Testis (tissue), 3 donors: Measurements from ENCODE around the gene ZFPM1. TPM values are rescaled to one million over a fixed set of nuclear protein-coding genes. Genes with fewer than 3 reads are reported as not detected.

Source experiments
- DNase-seq: peaks from one replicate; pipeline ENCODE4 v3.0.0-alpha.2; 2019
- H3K27ac ChIP-seq, 2 donors: fragments of 200-600 bp; sonication (generic); one replicate each; pipeline ENCODE4 v1.5.1; 2019
- H3K27me3 ChIP-seq: fragments of 200-600 bp; sonication (generic); one replicate; pipeline ENCODE4 v1.5.1; 2019
- H3K36me3 ChIP-seq: fragments of 200-600 bp; sonication (generic); one replicate; pipeline ENCODE4 v1.5.1; 2017; ENCODE audit warnings: low read depth; ENCODE audit errors: missing control alignments
- H3K4me1 ChIP-seq: fragments of 200-600 bp; sonication (generic); one replicate; pipeline ENCODE4 v1.5.1; 2019
- H3K4me3 ChIP-seq, 2 donors: fragments of 200-600 bp; sonication (generic); one replicate each; pipeline ENCODE4 v1.5.1; 2017 to 2019
- H3K9me3 ChIP-seq: fragments of 200-600 bp; sonication (generic); one replicate; pipeline ENCODE4 v1.5.1; 2017
- POLR2A ChIP-seq: fragments of 450-650 bp; IDR thresholded peaks from one replicate; pipeline ENCODE4 v1.6.1; 2017; ENCODE audit warnings: antibody characterized with exemption, mild to moderate bottlenecking, moderate library complexity
- WGBS, 2 donors: methylation state at CpG; one replicate each; pipeline ENCODE4 v1.1.5; 2018; 5-methylcytosine and 5-hydroxymethylcytosine counted together
- intact Hi-C: fragments of 100-400 bp; cut with DNase I; formaldehyde crosslinking; loops from one replicate; pipeline ENCODE4 v1.15.1; 2023; ENCODE audit warnings: low total_unique reads
- polyA plus RNA-seq: library from polyadenylated mRNA; stranded (reverse); fragments of 350-450 nt; fragmentation: Illumina TruSeq; extraction: RNeasy Lipid Tissue Mini Kit (QIAGEN cat#74804); gene quantifications from one replicate; pipeline ENCODE4 v1.2.3, GENCODE V29; 2014; ENCODE audit warnings: low read depth, low replicate concordance; ENCODE audit not compliant: insufficient read depth
- total RNA-seq, 2 donors: library from RNA; depleted of rRNA; stranded (reverse); fragments of >200 nt; gene quantifications; one replicate each; pipeline ENCODE4 v1.2.3, GENCODE V29; 2016
- TF ChIP-seq, protein P1 (sequence below), 3 experiments: fragments of 450-650 bp in 2 of 3; fragments of 200-600 bp in 1 of 3; sonication (generic) in 1 of 3; IDR thresholded peaks; one replicate each; pipeline ENCODE4 v1.5.1; 2016 to 2019; ENCODE audit warnings: antibody characterized with exemption in 3 of 3, mild to moderate bottlenecking in 2 of 3, moderate library complexity in 1 of 3

ZFPM1 gene
- total and polyA plus RNA-seq, 3 donors from 2014 or later: 12.8 to 25.1 (median 23.9) TPM

DNA sequence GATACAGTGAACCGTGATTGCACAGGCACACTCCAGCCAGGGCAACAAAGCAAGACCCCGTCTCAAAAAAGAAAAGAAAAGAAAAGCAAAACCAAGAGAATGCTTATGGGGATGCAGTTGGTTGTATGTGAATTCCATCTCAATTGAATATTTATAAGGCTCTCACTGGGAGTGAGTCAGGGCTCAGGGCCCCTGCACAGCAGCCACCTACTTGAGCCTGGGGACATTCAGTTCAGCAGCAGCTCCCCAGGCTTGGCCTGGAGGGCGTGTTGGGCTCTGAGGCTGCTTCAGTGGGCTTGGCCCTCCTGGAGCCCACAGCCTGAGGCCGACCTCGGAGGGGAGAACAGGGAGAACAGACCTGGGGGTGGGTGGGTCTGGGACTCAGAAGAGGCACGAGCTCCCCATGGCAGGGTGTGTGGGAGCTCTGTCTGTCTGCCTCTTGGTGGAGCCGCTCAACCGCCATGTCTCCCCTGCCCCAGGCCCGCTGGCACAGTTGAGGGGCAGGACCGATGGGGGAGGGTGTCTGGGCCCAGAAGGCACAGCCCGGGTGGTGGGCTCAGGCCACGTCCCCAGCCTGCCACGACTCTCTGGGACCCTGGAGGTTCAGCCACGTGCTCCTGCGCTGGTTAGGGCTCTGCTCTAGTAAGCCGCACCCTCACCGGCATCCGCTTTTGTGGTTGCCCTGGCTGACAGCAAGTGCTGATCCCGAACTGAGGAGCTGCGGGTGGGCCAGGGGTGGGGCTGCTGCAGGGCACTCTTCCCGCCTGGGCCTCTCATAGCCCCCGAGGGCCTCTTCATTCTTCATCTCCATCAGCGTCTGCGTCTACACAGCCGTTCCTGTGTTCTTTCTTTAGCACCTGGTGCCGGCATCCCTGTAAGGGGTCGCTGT, 24.8 kb downstream of the ZFPM1 start:
- no peak for TF ChIP-seq POLR2A
- TF ChIP-seq, protein P1, sequence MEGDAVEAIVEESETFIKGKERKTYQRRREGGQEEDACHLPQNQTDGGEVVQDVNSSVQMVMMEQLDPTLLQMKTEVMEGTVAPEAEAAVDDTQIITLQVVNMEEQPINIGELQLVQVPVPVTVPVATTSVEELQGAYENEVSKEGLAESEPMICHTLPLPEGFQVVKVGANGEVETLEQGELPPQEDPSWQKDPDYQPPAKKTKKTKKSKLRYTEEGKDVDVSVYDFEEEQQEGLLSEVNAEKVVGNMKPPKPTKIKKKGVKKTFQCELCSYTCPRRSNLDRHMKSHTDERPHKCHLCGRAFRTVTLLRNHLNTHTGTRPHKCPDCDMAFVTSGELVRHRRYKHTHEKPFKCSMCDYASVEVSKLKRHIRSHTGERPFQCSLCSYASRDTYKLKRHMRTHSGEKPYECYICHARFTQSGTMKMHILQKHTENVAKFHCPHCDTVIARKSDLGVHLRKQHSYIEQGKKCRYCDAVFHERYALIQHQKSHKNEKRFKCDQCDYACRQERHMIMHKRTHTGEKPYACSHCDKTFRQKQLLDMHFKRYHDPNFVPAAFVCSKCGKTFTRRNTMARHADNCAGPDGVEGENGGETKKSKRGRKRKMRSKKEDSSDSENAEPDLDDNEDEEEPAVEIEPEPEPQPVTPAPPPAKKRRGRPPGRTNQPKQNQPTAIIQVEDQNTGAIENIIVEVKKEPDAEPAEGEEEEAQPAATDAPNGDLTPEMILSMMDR (IDR thresholded peaks at IDR 0.05): no peak
- no peaks in the 10 kb centered on the region for H3K36me3 ChIP-seq
- H3K4me1 ChIP-seq: peaks cover 29% of the 10 kb centered on the region
- no peaks in the 10 kb centered on the region for H3K9me3 ChIP-seq
- no peak overlapping the region for H3K4me3 ChIP-seq
- WGBS, 2 donors: 70 to 77% methylated on average over 13 to 27 of the region's 27 CpGs
- no peak overlapping the region for H3K27ac ChIP-seq
- no peaks in the 10 kb centered on the region for H3K27me3 ChIP-seq
- intact Hi-C loops: no loop called here
- no peak for DNase-seq

DNA sequence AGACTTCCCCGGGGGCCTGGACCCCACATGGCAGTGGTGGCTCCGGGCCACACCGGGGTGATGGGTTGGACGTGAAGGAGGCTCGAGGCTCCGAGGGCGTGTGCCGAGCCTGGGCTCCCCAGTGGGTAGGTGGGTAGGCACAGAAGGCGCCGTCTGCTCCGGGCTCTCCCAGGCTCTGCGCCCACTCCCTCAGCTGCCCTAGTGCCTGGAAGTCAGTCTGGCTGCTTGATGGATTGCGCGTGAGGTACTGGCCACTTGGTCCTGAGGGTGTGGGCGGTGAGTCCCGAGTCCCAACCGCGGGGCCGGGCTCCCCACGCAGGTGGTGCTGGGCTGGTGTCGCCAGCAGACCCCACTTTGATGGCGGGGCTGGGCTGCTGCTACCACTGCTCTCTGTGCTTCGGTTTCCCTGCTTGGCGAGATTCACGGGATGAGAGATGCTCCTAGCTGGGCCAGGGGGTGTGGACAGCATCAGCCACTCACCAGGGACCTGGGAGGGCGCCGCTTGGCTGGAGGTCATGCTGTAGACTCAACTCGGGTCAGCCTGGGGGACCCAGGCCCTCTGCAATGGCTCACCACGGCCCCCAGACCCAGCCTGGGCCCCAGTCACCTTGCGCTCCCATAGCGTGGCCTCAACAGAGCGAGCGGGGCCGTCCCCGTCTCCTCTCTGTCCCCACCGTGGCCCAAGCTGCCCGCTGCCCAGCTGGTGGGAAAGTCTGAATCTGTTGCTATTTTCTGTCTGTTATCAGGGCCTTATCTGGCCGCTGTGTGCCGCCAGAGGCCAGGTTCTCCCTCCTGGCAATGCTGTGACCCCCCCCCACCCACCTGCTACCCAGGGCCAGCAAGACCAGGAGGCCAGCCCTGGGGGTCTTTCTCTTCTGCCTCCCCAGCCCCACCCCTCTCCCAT, 26.1 kb downstream of the ZFPM1 start:
- H3K36me3 ChIP-seq: no peaks in the 10 kb centered on the region
- DNase-seq: peak; percentile 75
- TF ChIP-seq, protein P1 (IDR thresholded peaks at IDR 0.05): no peak
- no peak for TF ChIP-seq POLR2A
- peaks cover 22% of the 10 kb centered on the region for H3K4me1 ChIP-seq
- H3K9me3 ChIP-seq: no peaks in the 10 kb centered on the region
- H3K27me3 ChIP-seq: no peaks in the 10 kb centered on the region
- 65 to 67% methylated on average over 34 to 38 of the region's 39 CpGs for WGBS, 2 donors
- no peak overlapping the region for H3K4me3 ChIP-seq
- intact Hi-C loops: no loop called here
- peak overlapping the region; percentile 30 to 42 for H3K27ac ChIP-seq

GRCh38 chr16:88479793-88480760, 27.0 kb downstream of the ZFPM1 start:
- 72 to 91% methylated on average over 14 to 23 of the region's 28 CpGs for WGBS, 2 donors
- H3K9me3 ChIP-seq: no peaks in the 10 kb centered on the region
- H3K4me3 ChIP-seq: no peak overlapping the region
- no peaks in the 10 kb centered on the region for H3K36me3 ChIP-seq
- TF ChIP-seq POLR2A: no peak
- TF ChIP-seq, protein P1 (IDR thresholded peaks at IDR 0.05): no peak
- peaks cover 19% of the 10 kb centered on the region for H3K4me1 ChIP-seq
- DNase-seq: peak; percentile 58
- no peak overlapping the region for H3K27ac ChIP-seq
- intact Hi-C loops: no loop called here
- H3K27me3 ChIP-seq: no peaks in the 10 kb centered on the region

DNA sequence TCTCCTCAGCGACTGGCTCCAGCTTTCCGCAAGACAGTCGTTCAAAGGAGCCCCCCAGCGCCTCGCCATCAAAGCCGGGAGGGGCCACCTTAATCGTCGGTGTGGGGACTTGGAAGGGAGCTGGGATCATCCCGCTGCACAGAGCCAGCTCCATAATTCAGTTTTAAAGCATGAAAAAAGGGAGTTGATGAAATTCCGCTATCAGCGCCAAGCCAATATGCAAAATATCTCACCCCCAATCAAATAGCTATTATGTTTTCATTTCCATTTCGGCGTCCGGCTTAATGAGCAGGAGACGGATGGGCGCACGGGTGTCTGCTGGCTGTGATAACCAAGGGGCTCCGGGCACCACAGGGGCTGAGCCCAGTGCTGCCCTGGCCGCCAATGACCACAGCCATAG, 27.7 kb downstream of the ZFPM1 start:
- no peak overlapping the region for H3K27ac ChIP-seq
- H3K4me3 ChIP-seq: no peak overlapping the region
- no peaks in the 10 kb centered on the region for H3K36me3 ChIP-seq
- no peak for DNase-seq
- TF ChIP-seq, protein P1 (IDR thresholded peaks at IDR 0.05): no peak
- TF ChIP-seq POLR2A: no peak
- peaks cover 19% of the 10 kb centered on the region for H3K4me1 ChIP-seq
- 55 to 64% methylated on average over 16 to 19 of the region's 19 CpGs for WGBS, 2 donors
- H3K9me3 ChIP-seq: no peaks in the 10 kb centered on the region
- intact Hi-C loops: no loop called here
- H3K27me3 ChIP-seq: no peaks in the 10 kb centered on the region
